Esophagus squamous epithelium (tissue), 5 donors: Measurements from ENCODE around the gene GOLGA8J. TPM values are rescaled to one million over a fixed set of nuclear protein-coding genes. Genes with fewer than 3 reads are reported as not detected.

Experiments
- DNase-seq: peaks from one replicate; lab custom pipeline; 2025; lab: John Stamatoyannopoulos, UW
- H3K27ac ChIP-seq, 4 donors: fragments of 200-600 bp; sonication (generic); one replicate each; pipeline ENCODE4 v1.5.1; 2016 to 2019; ENCODE audit warnings: mild to moderate bottlenecking in 1 of 4
- H3K27me3 ChIP-seq, 4 donors: fragments of 200-600 bp; sonication (generic); 1 replicate in 3 of 4; 2 replicates in 1 of 4; pipeline versions ENCODE4 v1.5.1 to v1.6.0; 2017 to 2021; ENCODE audit warnings: antibody characterized with exemption in 1 of 4
- H3K36me3 ChIP-seq, 3 donors: fragments of 200-600 bp; sonication (generic); one replicate each; pipeline ENCODE4 v1.5.1; 2016 to 2019
- H3K4me1 ChIP-seq, 3 donors: fragments of 200-600 bp; sonication (generic); one replicate each; pipeline ENCODE4 v1.5.1; 2017 to 2019
- H3K4me3 ChIP-seq, 4 donors: fragments of 200-600 bp; sonication (generic); 1 replicate in 3 of 4; 2 replicates in 1 of 4; pipeline ENCODE4 v1.5.1; 2016 to 2019; ENCODE audit warnings: mild to moderate bottlenecking in 2 of 4, moderate library complexity in 1 of 4
- H3K9me3 ChIP-seq, 3 donors: fragments of 200-600 bp; sonication (generic); one replicate each; pipeline ENCODE4 v1.5.1; 2016 to 2019
- CTCF ChIP-seq, 6 experiments: fragments of 450-650 bp in 4 of 6; fragments of 200-600 bp in 2 of 6; sonication (generic) in 2 of 6; IDR thresholded peaks; one replicate each; pipeline ENCODE4 v1.5.1; 2016 to 2019; ENCODE audit warnings: antibody characterized with exemption in 6 of 6, mild to moderate bottlenecking in 4 of 6, moderate library complexity in 4 of 6
- POLR2A ChIP-seq, 4 donors: fragments of 450-650 bp; IDR thresholded peaks; one replicate each; pipeline ENCODE4 v1.6.1; 2017; ENCODE audit warnings: antibody characterized with exemption in 4 of 4, mild to moderate bottlenecking in 4 of 4, moderate library complexity in 3 of 4
- WGBS, 2 donors: methylation state at CpG; one replicate each; pipeline ENCODE4 v1.1.5; 2018; 5-methylcytosine and 5-hydroxymethylcytosine counted together
- intact Hi-C: fragments of 100-400 bp; cut with DNase I; formaldehyde crosslinking; loops from one replicate; pipeline ENCODE4 v1.15.0; 2022
- total RNA-seq, 4 donors: library from RNA; depleted of rRNA; stranded (reverse); fragments of >200 nt; gene quantifications; one replicate each; pipeline ENCODE4 v1.1.0, GENCODE V29; 2016
- donor health status: DM: yes; HTN: yes; CAD: no.

Gene GOLGA8J
- total RNA-seq, 4 donors from 2014 or later: not detected

- no peaks in the 10 kb centered on the region for H3K9me3 ChIP-seq
- no peak overlapping the region for H3K27ac ChIP-seq
- H3K4me3 ChIP-seq: no peak overlapping the region
- 59% methylated on average over 2 of the region's 2 CpGs for WGBS, 2 donors
- intact Hi-C loops: no loop called here
- TF ChIP-seq POLR2A (IDR thresholded peaks at IDR 0.05): no peak
- no peak for TF ChIP-seq CTCF (IDR thresholded peaks at IDR 0.05)
- no peak for DNase-seq
- peaks cover 0 to 9% (median 0%) of the 10 kb centered on the region in 3 donors for H3K4me1 ChIP-seq
- peaks cover 0 to 16% (median 0%) of the 10 kb centered on the region in 4 donors for H3K27me3 ChIP-seq
- no peaks in the 10 kb centered on the region for H3K36me3 ChIP-seq
Observed at GRCh38 chr15:30046430-30046829, 36.3 kb upstream of the GOLGA8J start.

- DNase-seq: no peak
- H3K36me3 ChIP-seq: no peaks in the 10 kb centered on the region
- WGBS, 2 donors: 84 to 94% methylated on average over 3 of the region's 3 CpGs
- no peak overlapping the region for H3K4me3 ChIP-seq
- H3K9me3 ChIP-seq: no peaks in the 10 kb centered on the region
- H3K27ac ChIP-seq: no peak overlapping the region
- intact Hi-C loops: no loop called here
- TF ChIP-seq CTCF (IDR thresholded peaks at IDR 0.05) (no peak), POLR2A (IDR thresholded peaks at IDR 0.05) (no peak)
- H3K4me1 ChIP-seq: no peaks in the 10 kb centered on the region
- H3K27me3 ChIP-seq: no peaks in the 10 kb centered on the region
Observed at GRCh38 chr15:30055604-30056003, 27.2 kb upstream of the GOLGA8J start.

- DNase-seq: no peak
- intact Hi-C loops: no loop called here
- Histone ChIP-seq H3K4me1 (no peaks in the 10 kb centered on the region), H3K27me3 (no peaks in the 10 kb centered on the region), H3K27ac (no peak overlapping the region), H3K4me3 (no peak overlapping the region), H3K36me3 (no peaks in the 10 kb centered on the region), H3K9me3 (no peaks in the 10 kb centered on the region)
- TF ChIP-seq POLR2A (IDR thresholded peaks at IDR 0.05): no peak
- no peak for TF ChIP-seq CTCF (IDR thresholded peaks at IDR 0.05)
- 87 to 89% methylated on average over 4 of the region's 4 CpGs for WGBS, 2 donors
Observed at GRCh38 chr15:30056166-30056565, 26.6 kb upstream of the GOLGA8J start.

GRCh38 chr15:30059771-30060170 lies 23.0 kb upstream of the GOLGA8J start:
- TF ChIP-seq CTCF (IDR thresholded peaks at IDR 0.05) (no peak), POLR2A (IDR thresholded peaks at IDR 0.05) (no peak)
- no peaks in the 10 kb centered on the region for H3K4me1 ChIP-seq
- H3K4me3 ChIP-seq: no peak overlapping the region
- DNase-seq: no peak
- intact Hi-C loops: no loop called here
- no peaks in the 10 kb centered on the region for H3K9me3 ChIP-seq
- no peak overlapping the region for H3K27ac ChIP-seq
- H3K36me3 ChIP-seq: no peaks in the 10 kb centered on the region
- no peaks in the 10 kb centered on the region for H3K27me3 ChIP-seq
- WGBS, 2 donors: 69 to 76% methylated on average over 11 of the region's 11 CpGs

GRCh38 chr15:30062881-30063280 lies 19.9 kb upstream of the GOLGA8J start:
- no peak for DNase-seq
- H3K27me3 ChIP-seq: no peaks in the 10 kb centered on the region
- H3K4me3 ChIP-seq: no peak overlapping the region
- H3K27ac ChIP-seq: no peak overlapping the region
- 90% methylated on average over 4 of the region's 4 CpGs for WGBS, 2 donors
- no peaks in the 10 kb centered on the region for H3K4me1 ChIP-seq
- TF ChIP-seq POLR2A (IDR thresholded peaks at IDR 0.05) (no peak), CTCF (IDR thresholded peaks at IDR 0.05) (no peak)
- intact Hi-C loops: no loop called here
- H3K9me3 ChIP-seq: no peaks in the 10 kb centered on the region
- H3K36me3 ChIP-seq: no peaks in the 10 kb centered on the region
